ENCODE measurements around the gene FGD5. TPM values are rescaled to one million over a fixed set of nuclear protein-coding genes. Genes with fewer than 3 reads are reported as not detected.

Gene FGD5
- total RNA-seq, 1 donor from 2014 or later, result 0.22 TPM

- no peak overlapping the region for H3K27ac Mint-ChIP-seq (ENCODE audit: unreplicated experiment)
Measured at GRCh38 chr3:14772533-14773138, 46.1 kb upstream of the FGD5 start.

DNA sequence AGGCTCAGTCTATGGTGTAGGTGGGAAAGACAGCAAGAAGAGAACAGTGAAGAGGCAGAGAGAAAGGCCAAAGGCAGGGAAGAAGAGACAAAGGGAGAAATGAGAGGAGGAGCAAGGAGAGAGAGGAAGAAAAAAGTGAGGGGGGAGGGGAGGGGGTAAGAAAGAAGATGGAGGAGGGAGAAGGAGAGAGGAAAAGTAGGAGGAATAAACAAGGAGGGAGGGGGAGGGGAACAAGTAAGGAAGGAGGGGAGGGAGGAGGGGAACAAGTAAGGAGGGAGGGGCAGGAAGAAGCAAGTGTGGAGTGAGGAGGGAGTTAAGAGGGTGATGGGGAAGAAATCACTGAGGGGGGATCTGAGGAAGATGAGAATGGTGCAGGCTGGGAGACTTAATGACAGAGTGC lies 45.5 kb upstream of the FGD5 start:
- TF ChIP-seq, protein P1, sequence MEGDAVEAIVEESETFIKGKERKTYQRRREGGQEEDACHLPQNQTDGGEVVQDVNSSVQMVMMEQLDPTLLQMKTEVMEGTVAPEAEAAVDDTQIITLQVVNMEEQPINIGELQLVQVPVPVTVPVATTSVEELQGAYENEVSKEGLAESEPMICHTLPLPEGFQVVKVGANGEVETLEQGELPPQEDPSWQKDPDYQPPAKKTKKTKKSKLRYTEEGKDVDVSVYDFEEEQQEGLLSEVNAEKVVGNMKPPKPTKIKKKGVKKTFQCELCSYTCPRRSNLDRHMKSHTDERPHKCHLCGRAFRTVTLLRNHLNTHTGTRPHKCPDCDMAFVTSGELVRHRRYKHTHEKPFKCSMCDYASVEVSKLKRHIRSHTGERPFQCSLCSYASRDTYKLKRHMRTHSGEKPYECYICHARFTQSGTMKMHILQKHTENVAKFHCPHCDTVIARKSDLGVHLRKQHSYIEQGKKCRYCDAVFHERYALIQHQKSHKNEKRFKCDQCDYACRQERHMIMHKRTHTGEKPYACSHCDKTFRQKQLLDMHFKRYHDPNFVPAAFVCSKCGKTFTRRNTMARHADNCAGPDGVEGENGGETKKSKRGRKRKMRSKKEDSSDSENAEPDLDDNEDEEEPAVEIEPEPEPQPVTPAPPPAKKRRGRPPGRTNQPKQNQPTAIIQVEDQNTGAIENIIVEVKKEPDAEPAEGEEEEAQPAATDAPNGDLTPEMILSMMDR (IDR thresholded peaks at IDR 0.05), result no peak

More at GRCh38 chr3:14772533-14773138, 46.1 kb upstream of the FGD5 start:
- H3K4me3 Mint-ChIP-seq (ENCODE audit: unreplicated experiment), result no peak overlapping the region
- TF ChIP-seq, protein P1 (IDR thresholded peaks at IDR 0.05), result no peak
- no peaks in the 10 kb centered on the region for H3K4me1 Mint-ChIP-seq (ENCODE audit: low read depth)
- no peaks in the 10 kb centered on the region for H3K9me3 Mint-ChIP-seq (ENCODE audit: low read depth)
- H3K27me3 Mint-ChIP-seq (ENCODE audit: low read depth), result peaks cover 6% of the 10 kb centered on the region
- DNase-seq (ENCODE audit: low spot score), result no peak
- no peaks in the 10 kb centered on the region for H3K36me3 Mint-ChIP-seq (ENCODE audit: low read depth)

GRCh38 chr3:14773691-14774128 lies 45.1 kb upstream of the FGD5 start:
- H3K9me3 Mint-ChIP-seq (ENCODE audit: low read depth), result peaks cover 4% of the 10 kb centered on the region
- H3K36me3 Mint-ChIP-seq (ENCODE audit: low read depth), result no peaks in the 10 kb centered on the region
- H3K27ac Mint-ChIP-seq (ENCODE audit: unreplicated experiment), result no peak overlapping the region
- H3K4me1 Mint-ChIP-seq (ENCODE audit: low read depth), result no peaks in the 10 kb centered on the region
- DNase-seq (ENCODE audit: low spot score), result no peak
- peaks cover 5% of the 10 kb centered on the region for H3K27me3 Mint-ChIP-seq (ENCODE audit: low read depth)
- TF ChIP-seq, protein P1 (IDR thresholded peaks at IDR 0.05), result no peak
- no peak overlapping the region for H3K4me3 Mint-ChIP-seq (ENCODE audit: unreplicated experiment)

More for the DNA sequence above, 45.5 kb upstream of the FGD5 start:
- H3K4me3 Mint-ChIP-seq (ENCODE audit: unreplicated experiment), result no peak overlapping the region
- H3K4me1 Mint-ChIP-seq (ENCODE audit: low read depth), result no peaks in the 10 kb centered on the region
- H3K27ac Mint-ChIP-seq (ENCODE audit: unreplicated experiment), result no peak overlapping the region
- no peak for DNase-seq (ENCODE audit: low spot score)
- H3K36me3 Mint-ChIP-seq (ENCODE audit: low read depth), result no peaks in the 10 kb centered on the region
- peaks cover 5% of the 10 kb centered on the region for H3K27me3 Mint-ChIP-seq (ENCODE audit: low read depth)
- H3K9me3 Mint-ChIP-seq (ENCODE audit: low read depth), result no peaks in the 10 kb centered on the region

GRCh38 chr3:14774431-14774830 lies 44.3 kb upstream of the FGD5 start:
- DNase-seq (ENCODE audit: low spot score), result no peak
- Mint-ChIP-seq H3K4me3 (ENCODE audit: unreplicated experiment) (no peak overlapping the region), H3K36me3 (ENCODE audit: low read depth) (no peaks in the 10 kb centered on the region), H3K4me1 (ENCODE audit: low read depth) (no peaks in the 10 kb centered on the region), H3K27ac (ENCODE audit: unreplicated experiment) (no peak overlapping the region), H3K27me3 (ENCODE audit: low read depth) (peaks cover 5% of the 10 kb centered on the region), H3K9me3 (ENCODE audit: low read depth) (peaks cover 11% of the 10 kb centered on the region)
- TF ChIP-seq, protein P1 (IDR thresholded peaks at IDR 0.05), result no peak

GRCh38 chr3:14775011-14775410 lies 43.8 kb upstream of the FGD5 start:
- peaks cover 15% of the 10 kb centered on the region for H3K9me3 Mint-ChIP-seq (ENCODE audit: low read depth)
- TF ChIP-seq, protein P1 (IDR thresholded peaks at IDR 0.05), result no peak
- H3K27me3 Mint-ChIP-seq (ENCODE audit: low read depth), result peaks cover 5% of the 10 kb centered on the region
- no peak for DNase-seq (ENCODE audit: low spot score)
- H3K4me1 Mint-ChIP-seq (ENCODE audit: low read depth), result no peaks in the 10 kb centered on the region
- no peak overlapping the region for H3K27ac Mint-ChIP-seq (ENCODE audit: unreplicated experiment)
- no peaks in the 10 kb centered on the region for H3K36me3 Mint-ChIP-seq (ENCODE audit: low read depth)
- no peak overlapping the region for H3K4me3 Mint-ChIP-seq (ENCODE audit: unreplicated experiment)
